Keratinocyte (primary cell): ENCODE measurements around the gene E2F6. TPM values are rescaled to one million over a fixed set of nuclear protein-coding genes. Genes with fewer than 3 reads are reported as not detected.

ENCODE experiments used
- DNase-seq: peaks from one replicate; pipeline ENCODE4 v3.0.0-alpha.2; 2011; ENCODE audit warnings: low read depth, missing footprints, low spot score
- FAIRE-seq: peaks from 2 replicates; lab custom pipeline; 2011; peaks lifted over from hg19 to GRCh38; lab: Jason Lieb, UNC
- H2AFZ ChIP-seq: 2 replicates; pipeline ENCODE4 v1.6.0; 2012; ENCODE audit warnings: low read length, control low read depth, inconsistent platforms; ENCODE audit not compliant: control insufficient read depth
- H3K27ac ChIP-seq: 2 replicates; pipeline ENCODE4 v1.5.1; 2011; ENCODE audit warnings: low read length; ENCODE audit not compliant: control insufficient read depth, insufficient read depth
- H3K27me3 ChIP-seq: 3 replicates; pipeline ENCODE4 v1.6.0; 2011; ENCODE audit warnings: low read length; ENCODE audit not compliant: control insufficient read depth, insufficient read depth; ENCODE audit errors: extremely low read depth
- H3K36me3 ChIP-seq, 2 experiments: 2 replicates in 1 of 2; 3 replicates in 1 of 2; pipeline ENCODE4 v1.5.1; 2011; ENCODE audit warnings: low read length in 2 of 2, mild to moderate bottlenecking in 1 of 2; ENCODE audit not compliant: control insufficient read depth in 2 of 2, insufficient read depth in 2 of 2; ENCODE audit errors: extremely low read depth in 1 of 2
- H3K4me1 ChIP-seq: 3 replicates; pipeline ENCODE4 v1.5.1; 2011; ENCODE audit warnings: low read length; ENCODE audit not compliant: control insufficient read depth, insufficient read depth; ENCODE audit errors: extremely low read depth
- H3K4me2 ChIP-seq: 3 replicates; pipeline ENCODE4 v1.6.0; 2011; ENCODE audit warnings: low read depth, low read length; ENCODE audit not compliant: control insufficient read depth, insufficient read depth; ENCODE audit errors: extremely low read depth
- H3K4me3 ChIP-seq, 3 experiments: fragments of 200-600 bp in 1 of 3; sonication (generic) in 1 of 3; 2 replicates in 2 of 3; 3 replicates in 1 of 3; pipeline ENCODE4 v1.5.1; 2011 to 2016; ENCODE audit warnings: low read length in 3 of 3, mild to moderate bottlenecking in 3 of 3, control low read depth in 2 of 3, inconsistent platforms in 1 of 3, low read depth in 1 of 3, mixed read lengths in 1 of 3, mixed run types in 1 of 3, moderate library complexity in 1 of 3; ENCODE audit not compliant: control insufficient read depth in 2 of 3, insufficient read depth in 2 of 3; ENCODE audit errors: extremely low read depth in 1 of 3
- H3K79me2 ChIP-seq: 2 replicates; pipeline ENCODE4 v1.6.0; 2012; ENCODE audit warnings: low read length; ENCODE audit not compliant: control insufficient read depth, insufficient read depth
- H3K9ac ChIP-seq: 3 replicates; pipeline ENCODE4 v1.6.0; 2011; ENCODE audit warnings: low read length; ENCODE audit not compliant: control insufficient read depth, insufficient read depth; ENCODE audit errors: extremely low read depth
- H3K9me1 ChIP-seq: 3 replicates; pipeline ENCODE4 v1.6.0; 2011; ENCODE audit warnings: low read length; ENCODE audit not compliant: control insufficient read depth, insufficient read depth; ENCODE audit errors: extremely low read depth
- H3K9me3 ChIP-seq: 2 replicates; pipeline ENCODE4 v1.5.1; 2012; ENCODE audit warnings: low read depth, low read length; ENCODE audit not compliant: control insufficient read depth
- H4K20me1 ChIP-seq: 3 replicates; pipeline ENCODE4 v1.6.0; 2011; ENCODE audit warnings: low read length; ENCODE audit not compliant: control insufficient read depth, insufficient read depth; ENCODE audit errors: extremely low read depth
- EZH2 ChIP-seq: IDR thresholded peaks from one replicate; pipeline ENCODE4 v1.6.1; 2012; ENCODE audit warnings: inconsistent platforms, mild to moderate bottlenecking, low read length, moderate library complexity
- dilution Hi-C: fragments of 300-500 bp; cut with MboI; formaldehyde crosslinking; loops from one replicate; pipeline ENCODE4 v1.7.0; 2020; ENCODE audit warnings: low sequenced_read_pairs; ENCODE audit not compliant: extremely low pct_ligation_motif_present
- polyA plus RNA-seq, 5 experiments: library from polyadenylated mRNA; depleted of rRNA in 3 of 5; stranded (reverse) in 3 of 5; stranded (forward) in 1 of 5; unstranded in 1 of 5; fragments of >200 nt; gene quantifications; 1 replicate in 1 of 5; 2 replicates in 3 of 5; 3 replicates in 1 of 5; pipeline versions ENCODE4 v1.2.1 to v1.2.3, GENCODE V29; 2011 to 2012; ENCODE audit warnings: missing spikeins in 2 of 5, low read depth in 1 of 5, low replicate concordance in 1 of 5
- TF ChIP-seq, protein P1 (sequence below), 3 experiments: IDR thresholded peaks in 1 of 3; conservative IDR thresholded peaks in 1 of 3; optimal IDR thresholded peaks in 1 of 3; 2 replicates in 2 of 3; 3 replicates in 1 of 3; pipeline versions ENCODE3 to v1.5.1; 2011; ENCODE audit warnings: low read length in 3 of 3, mild to moderate bottlenecking in 3 of 3, moderate library complexity in 2 of 3, control low read depth in 1 of 3, inconsistent platforms in 1 of 3; ENCODE audit not compliant: insufficient read depth in 2 of 3; ENCODE audit errors: extremely low read depth in 1 of 3

E2F6 gene
- polyA plus RNA-seq, 1 donor (not counting 4 experiments of a cell fraction or from before 2014, with no cell fraction given): 13.8 TPM

DNA sequence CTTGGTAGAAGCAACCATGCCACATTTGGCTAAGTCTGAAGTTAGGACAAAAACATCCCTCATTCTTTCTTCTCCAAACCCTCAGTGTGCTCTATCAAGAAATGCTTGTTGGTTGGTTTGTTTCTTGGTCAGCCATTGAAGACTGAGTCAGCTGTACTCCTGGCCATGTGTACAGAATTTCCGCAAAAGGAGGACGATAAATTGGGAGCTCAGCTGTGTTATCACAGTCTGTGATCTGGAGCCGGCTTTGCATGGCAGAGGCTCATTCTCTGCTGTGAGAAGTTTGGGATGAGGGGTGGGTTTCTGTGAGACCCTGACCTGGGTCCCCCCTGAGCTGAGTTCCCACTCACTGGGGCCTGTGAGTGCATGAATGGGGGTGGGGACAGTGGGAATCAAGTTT is 26.3 kb upstream of the E2F6 start:
- Histone ChIP-seq H3K36me3 (no peaks in the 10 kb centered on the region), H3K9me1 (no peaks in the 10 kb centered on the region), H3K9me3 (no peaks in the 10 kb centered on the region), H3K79me2 (no peaks in the 10 kb centered on the region), H3K27me3 (peaks cover 8% of the 10 kb centered on the region), H3K4me1 (no peaks in the 10 kb centered on the region), H2AFZ (no peak overlapping the region), H3K27ac (no peak overlapping the region), H3K9ac (no peak overlapping the region), H3K4me2 (no peak overlapping the region), H4K20me1 (no peaks in the 10 kb centered on the region), H3K4me3 (no peak overlapping the region)
- TF ChIP-seq, protein P1, sequence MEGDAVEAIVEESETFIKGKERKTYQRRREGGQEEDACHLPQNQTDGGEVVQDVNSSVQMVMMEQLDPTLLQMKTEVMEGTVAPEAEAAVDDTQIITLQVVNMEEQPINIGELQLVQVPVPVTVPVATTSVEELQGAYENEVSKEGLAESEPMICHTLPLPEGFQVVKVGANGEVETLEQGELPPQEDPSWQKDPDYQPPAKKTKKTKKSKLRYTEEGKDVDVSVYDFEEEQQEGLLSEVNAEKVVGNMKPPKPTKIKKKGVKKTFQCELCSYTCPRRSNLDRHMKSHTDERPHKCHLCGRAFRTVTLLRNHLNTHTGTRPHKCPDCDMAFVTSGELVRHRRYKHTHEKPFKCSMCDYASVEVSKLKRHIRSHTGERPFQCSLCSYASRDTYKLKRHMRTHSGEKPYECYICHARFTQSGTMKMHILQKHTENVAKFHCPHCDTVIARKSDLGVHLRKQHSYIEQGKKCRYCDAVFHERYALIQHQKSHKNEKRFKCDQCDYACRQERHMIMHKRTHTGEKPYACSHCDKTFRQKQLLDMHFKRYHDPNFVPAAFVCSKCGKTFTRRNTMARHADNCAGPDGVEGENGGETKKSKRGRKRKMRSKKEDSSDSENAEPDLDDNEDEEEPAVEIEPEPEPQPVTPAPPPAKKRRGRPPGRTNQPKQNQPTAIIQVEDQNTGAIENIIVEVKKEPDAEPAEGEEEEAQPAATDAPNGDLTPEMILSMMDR (optimal IDR thresholded peaks at IDR 0.05 in 1 of 3, IDR thresholded peaks at IDR 0.05 in 1 of 3, conservative IDR thresholded peaks at IDR 0.05 in 1 of 3; ENCODE audit: extremely low read depth in 1 of 3, insufficient read depth in 2 of 3, low read length in 3 of 3): no peak
- TF ChIP-seq EZH2: no peak
- no peak for DNase-seq
- FAIRE-seq: no peak
- dilution Hi-C loops: no loop called here

DNA sequence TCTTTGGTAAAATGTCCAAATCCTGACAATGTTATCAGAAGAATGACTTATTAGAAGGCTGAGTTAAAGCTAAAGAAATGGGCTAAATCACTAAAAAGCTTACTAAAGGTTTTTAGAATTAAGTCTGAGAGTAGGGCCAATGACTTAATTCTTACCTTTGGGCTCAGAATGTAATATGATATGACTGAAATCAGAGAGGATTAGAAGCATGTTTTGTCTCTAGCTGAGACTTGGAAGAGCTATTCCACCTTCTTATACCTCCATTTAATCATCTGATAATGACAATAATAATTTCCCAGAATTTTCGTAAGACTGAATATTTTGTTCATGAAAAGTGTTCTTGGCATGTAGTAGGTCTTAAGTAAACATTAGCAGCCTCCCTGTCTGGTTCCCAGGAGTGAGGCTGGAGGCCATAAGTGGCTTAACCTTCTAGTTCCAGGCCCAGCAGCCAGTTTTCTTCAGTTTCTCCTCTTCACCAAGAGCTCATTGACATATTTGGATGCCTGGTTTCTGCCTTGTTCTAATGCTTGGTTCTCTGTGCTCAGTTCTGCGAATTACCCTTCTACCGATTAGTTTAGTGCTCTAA is 25.5 kb upstream of the E2F6 start:
- peaks cover 10% of the 10 kb centered on the region for H3K27me3 ChIP-seq
- no peak overlapping the region for H3K27ac ChIP-seq
- no peaks in the 10 kb centered on the region for H3K36me3 ChIP-seq
- H3K9me3 ChIP-seq: no peaks in the 10 kb centered on the region
- DNase-seq: no peak
- no peak overlapping the region for H3K4me3 ChIP-seq
- TF ChIP-seq EZH2: no peak
- TF ChIP-seq, protein P1 (optimal IDR thresholded peaks at IDR 0.05 in 1 of 3, IDR thresholded peaks at IDR 0.05 in 1 of 3, conservative IDR thresholded peaks at IDR 0.05 in 1 of 3; ENCODE audit: extremely low read depth in 1 of 3, insufficient read depth in 2 of 3, low read length in 3 of 3): no peak
- no peaks in the 10 kb centered on the region for H3K79me2 ChIP-seq
- no peaks in the 10 kb centered on the region for H3K4me1 ChIP-seq
- H3K9me1 ChIP-seq: no peaks in the 10 kb centered on the region
- no peak for FAIRE-seq
- no peaks in the 10 kb centered on the region for H4K20me1 ChIP-seq
- H3K4me2 ChIP-seq: no peak overlapping the region
- no peak overlapping the region for H3K9ac ChIP-seq
- H2AFZ ChIP-seq: no peak overlapping the region
- dilution Hi-C loops: no loop called here
